GM21423 (cell line): ENCODE measurements around the gene KCNH8.

Source experiments
- ATAC-seq: cut with Tn5 transposase; IDR thresholded peaks from one replicate; pipeline ENCODE4 v1.9.1; 2021; ENCODE audit warnings: mild to moderate bottlenecking, moderate library complexity; ENCODE audit not compliant: unreplicated experiment

The KCNH8 gene

GRCh38 chr3:19348941-19349564, 200.7 kb downstream of the KCNH8 start:
- peak; percentile 74 for ATAC-seq

GRCh38 chr3:19357947-19358346, 209.6 kb downstream of the KCNH8 start:
- no peak for ATAC-seq

DNA sequence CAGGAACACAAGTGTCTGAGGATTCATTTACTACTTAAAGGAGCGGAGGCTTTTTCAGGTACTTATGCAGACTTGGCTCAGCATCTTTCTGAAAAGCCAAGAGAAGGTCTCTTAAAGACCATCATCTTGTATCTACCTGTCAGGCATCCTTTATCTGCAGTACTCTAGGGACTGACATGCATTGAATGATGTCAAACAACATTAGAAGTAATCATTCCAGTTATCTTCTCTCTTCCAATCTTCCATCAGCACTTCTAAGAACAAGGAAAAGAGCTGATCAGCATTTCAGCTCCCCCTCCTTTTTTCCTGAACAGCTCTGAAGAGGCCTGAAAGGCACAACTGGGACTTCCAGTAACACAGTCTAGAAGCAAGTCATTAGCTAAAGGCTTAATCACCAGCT, 214.8 kb downstream of the KCNH8 start:
- no peak for ATAC-seq

GRCh38 chr3:19364148-19364547, 215.8 kb downstream of the KCNH8 start:
- no peak for ATAC-seq

- ATAC-seq: no peak
These were observed 217.2 kb downstream of the KCNH8 start for GRCh38 chr3:19365471-19365870.

- ATAC-seq: no peak
These were observed 236.6 kb downstream of the KCNH8 start for GRCh38 chr3:19384868-19385267.

DNA sequence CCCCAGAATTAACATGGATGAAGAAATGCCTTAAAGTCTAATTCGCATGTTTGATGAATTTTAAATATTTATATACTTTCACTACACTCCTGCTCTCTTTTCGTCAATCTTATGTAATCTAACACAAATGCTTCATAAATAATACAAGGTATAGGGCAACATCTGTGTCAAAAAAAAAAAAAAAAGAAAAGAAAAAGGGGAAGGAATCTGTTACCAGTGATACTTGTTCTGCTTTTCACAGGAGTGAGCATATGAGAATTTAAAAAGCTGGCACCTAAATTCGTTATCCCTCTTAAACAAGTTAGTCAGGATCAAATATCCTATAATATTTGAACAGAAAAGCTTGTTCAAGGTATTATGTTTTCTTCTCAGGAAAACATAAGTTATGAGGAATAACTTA, 243.8 kb downstream of the KCNH8 start:
- no peak for ATAC-seq

DNA sequence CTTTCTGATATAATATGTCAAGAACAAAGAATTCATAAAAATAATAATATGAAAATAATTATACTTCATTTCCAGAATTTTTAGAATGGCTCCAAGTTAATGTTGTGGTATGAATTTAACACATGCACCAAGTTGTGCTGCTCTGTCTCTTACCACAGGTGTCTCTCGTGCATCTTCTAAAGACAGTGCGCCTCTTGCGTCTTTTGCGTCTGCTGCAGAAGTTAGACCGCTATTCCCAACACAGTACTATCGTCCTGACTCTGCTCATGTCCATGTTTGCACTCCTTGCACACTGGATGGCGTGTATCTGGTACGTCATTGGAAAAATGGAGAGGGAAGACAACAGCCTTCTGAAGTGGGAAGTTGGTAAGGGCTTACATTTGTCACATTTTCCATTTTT, 246.6 kb downstream of the KCNH8 start:
- no peak for ATAC-seq

DNA sequence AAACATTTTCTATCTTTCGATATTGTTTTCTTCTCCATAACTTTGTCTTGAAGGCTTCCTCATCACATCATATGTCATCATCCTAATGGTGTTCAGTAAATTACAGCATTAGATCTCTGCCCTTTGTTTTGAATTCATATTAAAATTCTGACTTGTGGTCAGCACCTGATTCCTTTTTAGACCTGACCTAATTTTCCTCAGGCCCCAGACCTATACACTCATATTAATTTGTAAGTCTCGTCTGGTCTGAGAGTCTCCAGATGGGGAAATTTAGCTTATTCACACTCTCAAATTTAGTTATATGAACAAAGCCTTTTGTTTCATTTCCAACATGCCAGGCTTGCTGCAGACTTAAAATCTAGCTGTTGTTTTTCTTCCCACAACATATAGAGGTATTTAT, 248.4 kb downstream of the KCNH8 start:
- ATAC-seq: no peak

DNA sequence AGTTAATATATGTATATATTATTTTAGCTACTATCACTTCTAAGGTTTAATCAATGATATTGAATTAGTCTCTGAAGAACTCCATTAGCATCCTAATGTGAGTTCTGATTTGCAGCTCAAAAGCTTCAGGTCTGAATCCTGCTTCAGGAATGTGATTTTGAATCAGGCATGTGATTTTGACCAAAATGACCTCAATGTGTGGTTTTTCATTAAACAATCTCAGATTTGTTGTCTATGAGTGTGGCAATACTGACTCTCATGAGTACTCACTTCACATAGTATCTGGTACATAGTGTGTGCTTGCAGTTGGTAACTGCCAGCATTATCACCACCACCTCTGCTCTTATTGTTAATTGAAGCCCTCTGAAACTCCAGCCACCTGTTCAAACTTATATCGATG, 251.0 kb downstream of the KCNH8 start:
- no peak for ATAC-seq

DNA sequence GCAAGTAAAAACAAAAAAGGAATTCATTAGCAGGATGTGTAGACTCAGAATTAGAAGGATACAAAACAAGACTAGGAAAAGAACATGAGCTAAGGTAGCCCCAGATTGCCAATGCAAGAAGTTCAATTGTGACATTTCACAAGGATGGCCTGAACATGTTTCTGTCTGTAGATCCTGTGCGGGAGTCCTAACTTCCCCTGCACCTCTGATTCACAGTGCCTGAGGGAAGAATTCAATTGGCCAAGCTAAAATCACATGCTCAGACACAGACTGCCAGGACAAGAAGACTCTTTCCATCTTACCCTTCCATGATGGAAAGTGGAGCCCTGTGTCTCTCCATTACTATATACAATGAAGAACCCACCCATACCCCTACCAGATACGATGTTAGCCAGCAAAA, 251.5 kb downstream of the KCNH8 start:
- no peak for ATAC-seq

GRCh38 chr3:19420159-19420558, 271.8 kb downstream of the KCNH8 start:
- no peak for ATAC-seq

DNA sequence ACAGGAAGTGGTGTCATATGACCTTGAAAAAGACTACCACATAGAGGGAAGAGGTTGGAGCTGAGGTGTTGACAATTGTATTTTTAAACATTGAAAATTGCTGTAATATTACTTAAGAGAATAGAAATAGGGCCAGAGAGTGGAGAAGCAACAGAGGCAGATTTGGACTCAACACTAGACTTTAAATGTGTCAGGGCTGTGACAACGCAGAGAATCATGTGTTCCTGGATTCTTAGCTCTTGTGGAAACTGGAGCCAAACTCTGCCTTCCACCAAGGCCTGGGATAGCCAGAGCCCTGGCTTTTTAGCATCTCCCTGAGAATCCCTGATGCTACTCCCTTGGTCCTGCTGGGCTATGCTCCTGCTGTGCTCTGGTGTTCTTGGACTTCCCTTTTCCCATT, 277.5 kb downstream of the KCNH8 start:
- no peak for ATAC-seq

- ATAC-seq: no peak
These were observed 279.3 kb downstream of the KCNH8 start for GRCh38 chr3:19427422-19428149.

DNA sequence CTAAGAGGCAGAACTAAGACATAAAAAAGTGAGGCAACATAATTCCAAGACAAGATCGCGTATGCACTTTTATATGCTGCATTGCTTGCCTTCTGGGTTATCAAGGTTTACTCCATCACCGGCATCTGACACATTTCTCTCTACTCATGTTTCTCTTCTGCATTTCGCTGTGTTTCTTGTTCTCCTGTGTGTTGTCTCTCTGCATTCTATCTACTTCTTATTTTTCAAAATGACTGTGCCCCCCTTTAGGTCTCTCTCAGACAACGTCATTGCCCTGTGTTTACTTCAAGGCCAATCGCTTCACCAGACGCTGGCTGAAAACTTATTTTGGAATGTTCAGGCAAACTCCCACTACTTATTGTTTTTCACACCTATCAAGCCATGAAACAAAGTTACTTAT, 280.4 kb downstream of the KCNH8 start:
- ATAC-seq: no peak

- no peak for ATAC-seq
These were observed 284.4 kb downstream of the KCNH8 start for GRCh38 chr3:19432669-19433068.

- no peak for ATAC-seq
These were observed 288.4 kb downstream of the KCNH8 start for GRCh38 chr3:19436746-19437145.

DNA sequence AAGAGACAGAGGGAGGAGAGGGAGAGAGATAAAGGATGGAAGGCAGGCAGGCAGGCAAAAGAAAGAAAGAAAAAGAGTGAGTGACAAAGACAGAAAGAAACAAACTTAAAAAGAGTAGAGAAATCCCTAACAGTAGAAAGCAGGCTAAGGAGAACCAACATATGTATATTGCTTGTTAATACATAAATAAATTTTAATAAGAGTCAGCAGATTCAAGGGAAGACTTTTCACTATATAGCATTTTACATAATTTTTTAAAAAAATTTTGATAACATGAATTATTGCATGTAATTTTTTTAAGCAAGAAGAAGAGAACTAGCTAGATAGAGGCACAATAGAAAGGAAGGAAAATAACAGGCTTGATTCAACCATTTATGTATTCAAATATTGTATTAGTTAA, 291.6 kb downstream of the KCNH8 start:
- ATAC-seq: no peak

GRCh38 chr3:19446138-19446537, 297.8 kb downstream of the KCNH8 start:
- ATAC-seq: no peak

- ATAC-seq: peak; percentile 48
These were observed 298.4 kb downstream of the KCNH8 start for GRCh38 chr3:19446687-19447086.

DNA sequence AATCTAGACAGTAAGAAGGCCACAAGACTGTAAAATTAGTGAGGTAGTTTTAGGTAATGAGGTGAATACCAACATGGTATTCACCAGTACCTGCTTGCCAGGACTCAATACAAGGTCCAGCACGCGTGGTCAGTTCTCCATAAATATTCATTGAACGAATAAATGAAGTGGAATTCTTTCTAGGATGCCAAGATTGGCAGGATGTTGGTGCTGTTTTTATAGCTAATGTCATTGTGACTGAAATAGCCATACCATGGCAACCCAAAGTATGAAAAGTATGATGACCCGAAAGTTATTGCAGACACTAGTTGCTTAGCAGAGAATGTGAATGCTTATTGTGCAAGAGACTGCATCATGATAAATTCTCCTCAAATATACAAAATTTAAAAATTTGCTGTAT, 307.2 kb downstream of the KCNH8 start:
- ATAC-seq: no peak

- no peak for ATAC-seq
These were observed 308.4 kb downstream of the KCNH8 start for GRCh38 chr3:19456738-19457137.

DNA sequence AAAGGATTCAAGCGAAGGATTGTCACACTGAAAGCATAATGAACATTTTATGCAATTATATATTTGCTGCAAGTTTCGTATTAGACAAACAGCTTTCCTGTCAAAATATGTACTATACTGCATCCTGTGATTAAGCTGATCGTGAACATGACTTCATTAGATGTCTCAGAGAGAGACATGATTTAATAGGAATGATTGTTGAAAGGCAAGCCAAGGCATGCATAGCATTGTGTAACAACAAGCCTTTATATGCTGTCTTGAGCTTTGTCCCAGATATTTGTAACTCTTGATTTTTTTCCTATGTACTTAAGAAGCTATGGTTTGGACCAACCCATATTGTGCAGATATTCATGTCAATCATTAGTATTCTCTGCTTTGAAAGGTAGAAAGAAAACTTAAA, 309.1 kb downstream of the KCNH8 start:
- no peak for ATAC-seq
